Heart right ventricle (tissue), 16 donors: Measurements from ENCODE around the gene DENND4C. TPM values are rescaled to one million over a fixed set of nuclear protein-coding genes. Genes with fewer than 3 reads are reported as not detected.

Experiments
- ATAC-seq, 8 donors: fragments of 200-7000 bp; cut with Tn5 transposase; one replicate each; pipeline ENCODE4 v1.9.1; 2020; ENCODE audit warnings: mild to moderate bottlenecking in 8 of 8, moderate library complexity in 8 of 8, moderate number of reproducible peaks in 1 of 8
- DNase-seq, 2 donors: peaks; one replicate each; pipeline ENCODE4 v3.0.0-alpha.2; 2020
- H3K27ac ChIP-seq, 10 donors: fragments of 200-600 bp; sonication (generic) in 2 of 10; one replicate each; pipeline versions ENCODE4 v1.5.0 to v1.8.0; 2020 to 2022; ENCODE audit warnings: mild to moderate bottlenecking in 3 of 10
- H3K27me3 ChIP-seq, 7 donors: fragments of 200-600 bp; one replicate each; pipeline ENCODE4 v1.8.0; 2021 to 2022; ENCODE audit warnings: mild to moderate bottlenecking in 2 of 7
- H3K36me3 ChIP-seq, 9 donors: fragments of 200-600 bp; sonication (generic) in 1 of 9; one replicate each; pipeline versions ENCODE4 v1.5.0 to v1.8.0; 2020 to 2022; ENCODE audit warnings: mild to moderate bottlenecking in 2 of 9
- H3K4me1 ChIP-seq, 9 donors: fragments of 200-600 bp; sonication (generic) in 1 of 9; one replicate each; pipeline versions ENCODE4 v1.5.0 to v1.8.0; 2020 to 2022; ENCODE audit warnings: mild to moderate bottlenecking in 4 of 9
- H3K4me3 ChIP-seq, 10 donors: fragments of 200-600 bp; sonication (generic) in 2 of 10; one replicate each; pipeline versions ENCODE4 v1.5.0 to v1.8.0; 2020 to 2022; ENCODE audit warnings: mild to moderate bottlenecking in 7 of 10, moderate library complexity in 2 of 10
- H3K9me3 ChIP-seq, 11 donors: fragments of 200-600 bp in 10 of 11; sonication (generic) in 2 of 11; one replicate each; pipeline versions ENCODE4 v1.5.0 to v1.8.0; 2013 to 2022; ENCODE audit warnings: mild to moderate bottlenecking in 2 of 11, control low read depth in 1 of 11, moderate library complexity in 1 of 11
- WGBS, 2 donors: extraction: QIAGEN DNeasy Blood & Tissue Kit; methylation state at CpG; one replicate each; pipeline ENCODE4 v1.1.7; 2013; ENCODE audit warnings: inconsistent platforms in 1 of 2; 5-methylcytosine and 5-hydroxymethylcytosine counted together
- intact Hi-C, 10 donors: fragments of 100-400 bp; cut with DNase I; formaldehyde crosslinking; loops; one replicate each; pipeline versions ENCODE4 v1.11.1 to v1.14.2; 2022
- polyA plus RNA-seq, 2 donors: library from polyadenylated mRNA; stranded (reverse); fragments of 200-250 nt; gene quantifications; one replicate each; pipeline ENCODE4 v1.2.3, GENCODE V29; 2013
- total RNA-seq, 10 donors: library from RNA; stranded (reverse); fragmentation: NEBNext Ultra II Directional in 3 of 10; extraction: Animal tissue kit (Norgen Biotek cat#: 25700) in 3 of 10; gene quantifications; one replicate each; pipeline versions ENCODE4 v1.2.1 to v1.2.4, GENCODE V29; 2021 to 2023
- TF ChIP-seq, protein P1 (sequence below), 9 donors: fragments of 200-600 bp; sonication (generic) in 2 of 9; IDR thresholded peaks; one replicate each; pipeline versions ENCODE4 v1.5.0 to v1.8.0; 2021 to 2022; ENCODE audit warnings: antibody characterized with exemption in 9 of 9, mild to moderate bottlenecking in 5 of 9, moderate library complexity in 1 of 9
- donor health status: Arrhythmogenic right ventricular cardiomyopathy.
- donor health status: ischemic (EF 13 %, LVEDD 7.1; RV severe dilation, severe dysfunction).
- donor health status: healthy with polysubstance abuse.
- donor health status: DM: no; HTN: yes; CAD: no.
- donor health status: DM: no; HTN: no; CAD: no.
- donor health status: ischemic (EF 25% LVEDD 6.9; RV normal size, moderate dysfunction).
- donor health status: ischemic (EF 25% LVEDD 5.7; RV mildly dilated, moderate dysfunction).
- donor health status: healthy.
- donor health status: DM: yes; HTN: yes; CAD: no.
- donor health status: Ischemic cardiomyopathy.
- donor health status: ischemic (EF 35%, LVEDD 5.7; RV mildly dilated, moderate dysfunction).
- donor health status: nonischemic (EF 11% LVEDD 7.7; RV severe dilation, severe dysfunction).
- donor health status: DM: yes; HTN: yes; CAD: no.
- donor health status: PGD.
- donor health status: ischemic (EF 29% LVEDD 5.4; RV normal size, mild dysfunction).
- donor health status: nonischemic (EF 23%, LVEDD 6.1; RV moderate dilation, normal function).

DENND4C gene
- total and polyA plus RNA-seq, 12 donors, result 5.4 to 28.3 (median 23.5) TPM

GRCh38 chr9:19288081-19288480, 57.6 kb downstream of the DENND4C start:
- Histone ChIP-seq H3K27me3 (no peaks in the 10 kb centered on the region), H3K4me3 (no peak overlapping the region), H3K36me3 (peaks cover 0 to 54% (median 21%) of the 10 kb centered on the region in 9 donors), H3K9me3 (no peaks in the 10 kb centered on the region), H3K27ac (no peak overlapping the region), H3K4me1 (peaks cover 4 to 33% (median 16%) of the 10 kb centered on the region in 9 donors)
- intact Hi-C loops, result loop anchor here in 2 of 10 donors (5.0 to 10.0 kb wide), 2 partner anchors 53 to 56 kb away; partner anchors contain the start of gene DENND4C (in 2 of the 2)
- 91 to 100% methylated on average over 2 of the region's 2 CpGs for WGBS, 2 donors
- TF ChIP-seq, protein P1, sequence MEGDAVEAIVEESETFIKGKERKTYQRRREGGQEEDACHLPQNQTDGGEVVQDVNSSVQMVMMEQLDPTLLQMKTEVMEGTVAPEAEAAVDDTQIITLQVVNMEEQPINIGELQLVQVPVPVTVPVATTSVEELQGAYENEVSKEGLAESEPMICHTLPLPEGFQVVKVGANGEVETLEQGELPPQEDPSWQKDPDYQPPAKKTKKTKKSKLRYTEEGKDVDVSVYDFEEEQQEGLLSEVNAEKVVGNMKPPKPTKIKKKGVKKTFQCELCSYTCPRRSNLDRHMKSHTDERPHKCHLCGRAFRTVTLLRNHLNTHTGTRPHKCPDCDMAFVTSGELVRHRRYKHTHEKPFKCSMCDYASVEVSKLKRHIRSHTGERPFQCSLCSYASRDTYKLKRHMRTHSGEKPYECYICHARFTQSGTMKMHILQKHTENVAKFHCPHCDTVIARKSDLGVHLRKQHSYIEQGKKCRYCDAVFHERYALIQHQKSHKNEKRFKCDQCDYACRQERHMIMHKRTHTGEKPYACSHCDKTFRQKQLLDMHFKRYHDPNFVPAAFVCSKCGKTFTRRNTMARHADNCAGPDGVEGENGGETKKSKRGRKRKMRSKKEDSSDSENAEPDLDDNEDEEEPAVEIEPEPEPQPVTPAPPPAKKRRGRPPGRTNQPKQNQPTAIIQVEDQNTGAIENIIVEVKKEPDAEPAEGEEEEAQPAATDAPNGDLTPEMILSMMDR (IDR thresholded peaks at IDR 0.05), result no peak
- DNase-seq (no peak), ATAC-seq (no peak)

- Histone ChIP-seq H3K36me3 (peaks cover 0 to 70% (median 21%) of the 10 kb centered on the region in 9 donors), H3K4me3 (no peak overlapping the region), H3K4me1 (peaks cover 4 to 35% (median 18%) of the 10 kb centered on the region in 9 donors), H3K27me3 (no peaks in the 10 kb centered on the region), H3K9me3 (no peaks in the 10 kb centered on the region), H3K27ac (no peak overlapping the region)
- no peak for ATAC-seq
- TF ChIP-seq, protein P1 (IDR thresholded peaks at IDR 0.05), result no peak
- intact Hi-C loops, result no loop called here
- no peak for DNase-seq
Measured at GRCh38 chr9:19290103-19290502, 59.6 kb downstream of the DENND4C start.

DNA sequence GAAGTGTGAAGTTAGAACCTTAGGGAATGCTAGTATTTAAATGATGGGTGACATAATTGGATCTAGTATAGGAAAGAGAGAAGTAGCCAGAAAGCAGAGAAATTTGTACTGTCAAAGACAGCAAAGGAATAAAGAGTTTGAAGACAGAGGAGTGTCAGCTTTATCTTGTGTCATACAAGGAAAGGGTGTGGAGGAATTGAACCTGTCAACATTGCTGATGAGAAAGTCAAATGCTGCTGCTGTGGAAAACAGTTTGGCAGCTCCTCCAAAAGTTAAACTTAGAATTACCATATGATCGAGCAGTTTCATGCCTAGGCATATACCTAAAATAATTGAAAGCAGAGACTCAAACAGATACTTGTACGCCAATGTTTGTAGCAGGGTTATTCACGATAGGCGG, 63.7 kb downstream of the DENND4C start:
- H3K36me3 ChIP-seq, result peaks cover 0 to 86% (median 28%) of the 10 kb centered on the region in 9 donors
- TF ChIP-seq, protein P1 (IDR thresholded peaks at IDR 0.05), result no peak
- intact Hi-C loops, result no loop called here
- ATAC-seq (peak; percentile 29 to 86 (median 67)), DNase-seq (no peak)
- 52 to 65% methylated on average over 4 of the region's 4 CpGs for WGBS, 2 donors
- no peaks in the 10 kb centered on the region for H3K9me3 ChIP-seq
- H3K4me1 ChIP-seq, result peaks cover 0 to 8% (median 5%) of the 10 kb centered on the region in 9 donors
- H3K27me3 ChIP-seq, result no peaks in the 10 kb centered on the region
- H3K4me3 ChIP-seq, result no peak overlapping the region
- peak overlapping the region in 2 of 10 donors; percentile 12 to 18 for H3K27ac ChIP-seq

DNA sequence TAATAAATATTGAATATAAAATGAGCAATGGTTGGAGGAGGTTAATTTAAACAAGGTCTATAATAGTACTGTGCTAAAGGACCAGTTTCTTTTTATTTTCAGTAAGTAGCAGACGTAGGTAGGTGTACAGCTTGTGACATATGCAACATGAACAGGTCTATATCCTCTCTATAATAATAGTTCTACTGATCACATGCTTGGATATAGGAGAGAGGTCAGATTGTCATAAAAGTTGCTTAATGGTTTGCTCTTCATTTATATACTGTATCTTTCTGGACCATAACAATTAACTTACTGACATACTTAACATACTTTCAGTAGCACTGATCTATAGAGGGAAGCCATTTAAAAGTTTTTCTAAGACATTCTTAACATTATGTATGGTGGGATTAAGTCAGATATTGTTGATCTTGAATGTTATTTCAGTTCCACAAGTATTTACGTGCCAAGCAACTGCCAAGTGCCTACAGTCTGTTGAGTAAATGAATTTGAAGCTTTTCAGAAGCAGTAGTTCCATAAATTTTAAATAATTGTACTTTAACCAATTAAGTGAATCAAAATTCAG, 68.0 kb downstream of the DENND4C start:
- ATAC-seq, result no peak
- Histone ChIP-seq H3K4me1 (peaks cover 0 to 7% (median 5%) of the 10 kb centered on the region in 9 donors), H3K27me3 (no peaks in the 10 kb centered on the region), H3K36me3 (peaks cover 0 to 90% (median 27%) of the 10 kb centered on the region in 9 donors), H3K9me3 (no peaks in the 10 kb centered on the region), H3K27ac (no peak overlapping the region), H3K4me3 (no peak overlapping the region)
- no peak for DNase-seq
- WGBS, 2 donors, result 94 to 95% methylated on average over 2 of the region's 2 CpGs
- intact Hi-C loops, result no loop called here
- TF ChIP-seq, protein P1 (IDR thresholded peaks at IDR 0.05), result no peak
